ENCODE results near the gene XRCC3. TPM values are rescaled to one million over a fixed set of nuclear protein-coding genes. Genes with fewer than 3 reads are reported as not detected.

The XRCC3 gene
- total RNA-seq, 4 donors from 2014 or later, result 2.7 to 8.2 (median 4.0) TPM

GRCh38 chr14:103753774-103754173, 38.5 kb upstream of the XRCC3 start:
- ATAC-seq (ENCODE audit: low FRiP score) (no peak), DNase-seq (ENCODE audit: low spot score) (no peak)
- TF ChIP-seq CTCF (IDR thresholded peaks at IDR 0.05), result no peak

GRCh38 chr14:103749860-103750259, 34.6 kb upstream of the XRCC3 start:
- ATAC-seq (ENCODE audit: low FRiP score) (no peak), DNase-seq (ENCODE audit: low spot score) (no peak)
- no peak for TF ChIP-seq CTCF (IDR thresholded peaks at IDR 0.05)

DNA sequence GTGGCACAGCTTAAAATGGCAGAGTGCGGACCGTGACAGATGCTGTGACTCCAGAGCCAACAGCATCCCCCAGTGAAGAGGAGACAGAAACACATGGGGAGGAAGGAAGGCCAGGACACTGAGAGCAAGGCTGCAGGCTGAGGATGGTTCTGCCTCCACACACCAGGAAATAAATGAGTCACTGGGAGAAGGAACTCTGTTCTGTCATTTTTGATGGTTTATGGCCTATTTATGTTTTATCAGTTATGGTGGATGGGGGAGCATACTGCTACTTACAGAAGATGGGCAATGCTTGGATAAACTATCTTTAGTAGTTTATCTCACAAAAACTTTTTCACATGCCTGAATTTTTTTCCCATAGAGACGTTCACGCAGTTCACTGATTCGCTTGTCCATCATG, 34.2 kb upstream of the XRCC3 start:
- ATAC-seq (ENCODE audit: low FRiP score), result no peak
- TF ChIP-seq CTCF (IDR thresholded peaks at IDR 0.05), result no peak
- DNase-seq (ENCODE audit: low spot score), result no peak

- no peak for TF ChIP-seq CTCF (IDR thresholded peaks at IDR 0.05)
- DNase-seq (ENCODE audit: low spot score), result no peak
- ATAC-seq (ENCODE audit: low FRiP score), result no peak
Measured at GRCh38 chr14:103748534-103748857, 33.2 kb upstream of the XRCC3 start.

DNA sequence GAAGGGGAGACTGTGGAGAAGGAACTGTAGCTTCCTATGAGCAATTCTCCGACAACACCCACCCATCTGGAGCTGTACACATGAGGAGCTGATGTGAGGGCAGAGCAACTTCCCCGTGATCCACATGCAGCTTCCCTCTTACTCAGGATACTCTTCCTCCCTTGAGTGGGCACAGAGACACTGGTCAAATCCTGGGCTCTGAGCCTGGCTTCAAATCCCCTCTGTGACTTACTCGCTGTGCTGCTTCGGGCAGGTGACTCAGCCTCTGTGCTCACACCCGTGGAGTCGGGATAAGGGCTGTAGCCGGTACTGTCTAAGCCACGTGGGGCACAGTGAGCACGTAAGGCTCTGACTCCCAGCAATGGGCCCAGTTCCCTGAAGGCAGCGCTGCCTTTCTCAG, 31.4 kb upstream of the XRCC3 start:
- ATAC-seq (ENCODE audit: low FRiP score), result no peak
- no peak for DNase-seq (ENCODE audit: low spot score)
- TF ChIP-seq CTCF (IDR thresholded peaks at IDR 0.05), result no peak

DNA sequence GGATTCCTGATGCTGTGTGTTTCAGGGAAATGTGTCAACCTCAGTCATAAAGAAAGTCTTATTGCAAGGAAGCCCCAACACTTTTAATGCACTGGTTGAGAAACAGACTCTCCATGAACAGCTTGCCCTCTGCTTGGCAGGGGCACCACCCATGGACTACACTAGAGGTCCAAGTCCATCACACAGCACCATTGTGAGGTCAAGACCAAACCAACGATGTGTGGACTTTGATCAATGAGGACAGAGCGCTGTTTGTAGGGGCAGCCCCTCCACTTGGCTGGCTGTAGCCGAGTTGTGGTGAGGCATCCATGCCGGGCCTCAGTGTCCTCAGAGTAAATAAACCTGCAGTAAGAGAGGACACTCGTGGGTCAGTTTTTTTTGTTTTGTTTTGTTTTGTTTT, 30.2 kb upstream of the XRCC3 start:
- no peak for TF ChIP-seq CTCF (IDR thresholded peaks at IDR 0.05)
- DNase-seq (ENCODE audit: low spot score) (no peak), ATAC-seq (ENCODE audit: low FRiP score) (no peak)

DNA sequence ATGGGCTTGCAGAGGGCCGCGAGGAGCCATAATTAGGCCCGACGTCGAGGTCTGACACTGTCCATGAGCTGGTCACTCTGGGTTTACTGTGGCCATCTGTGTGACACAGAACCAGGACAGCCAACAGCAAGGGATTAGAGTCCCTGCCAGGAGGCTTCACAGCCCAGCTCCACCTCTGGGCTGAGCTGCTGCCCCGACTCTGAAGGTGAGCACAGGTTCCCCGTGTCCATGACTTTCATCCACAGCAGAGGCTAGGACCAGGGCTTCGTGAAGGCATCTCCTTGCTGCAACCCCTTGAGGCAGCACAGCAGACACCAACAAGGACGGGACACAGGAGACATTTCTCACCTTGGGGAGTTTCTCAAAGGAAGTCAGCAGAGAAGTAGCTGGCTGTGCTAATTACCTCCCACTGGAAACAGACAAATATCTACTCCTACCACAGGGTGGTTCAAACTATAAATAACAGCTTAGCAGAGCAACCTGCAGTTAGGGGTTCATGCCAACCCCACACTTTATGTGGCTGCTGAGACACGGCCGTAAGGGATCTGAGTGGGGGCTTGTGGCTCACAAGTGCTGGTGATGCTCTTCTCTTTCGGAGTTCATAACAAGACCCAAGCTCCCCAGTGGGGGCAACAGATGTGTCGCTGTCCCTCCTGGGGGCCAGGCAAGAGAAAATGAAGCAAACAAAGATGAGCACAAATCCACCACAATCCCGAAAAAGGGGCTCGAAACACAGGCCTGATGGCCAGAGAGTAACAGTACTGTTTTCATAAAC, 29.6 kb upstream of the XRCC3 start:
- TF ChIP-seq CTCF (IDR thresholded peaks at IDR 0.05), result no peak
- no peak for DNase-seq (ENCODE audit: low spot score)
- ATAC-seq (ENCODE audit: low FRiP score), result no peak

All from omental fat pad (tissue), 4 donors.